NCI-H1417 treated with DMSO at 0.1 percent for 48 hours (cell line): ENCODE results near the gene TAF8.

Experiments
- DNase-seq: peaks from one replicate; lab custom pipeline; 2025; lab: John Stamatoyannopoulos, UW

The TAF8 gene

GRCh38 chr6:42099340-42100028 lies 49.2 kb downstream of the TAF8 start:
- no peak for DNase-seq

- DNase-seq = no peak
These were observed 49.9 kb downstream of the TAF8 start for GRCh38 chr6:42100029-42100901.

- DNase-seq = no peak
These were observed 50.9 kb downstream of the TAF8 start for GRCh38 chr6:42101186-42101657.

GRCh38 chr6:42103216-42103615 lies 52.9 kb downstream of the TAF8 start:
- no peak for DNase-seq

GRCh38 chr6:42103753-42104094 lies 53.4 kb downstream of the TAF8 start:
- DNase-seq = no peak

- DNase-seq = no peak
These were observed 53.9 kb downstream of the TAF8 start for GRCh38 chr6:42104095-42104803.

- no peak for DNase-seq
These were observed 54.4 kb downstream of the TAF8 start for GRCh38 chr6:42104804-42105125.

- no peak for DNase-seq
These were observed 54.9 kb downstream of the TAF8 start for GRCh38 chr6:42105156-42105648.

GRCh38 chr6:42105709-42106108 lies 55.4 kb downstream of the TAF8 start:
- DNase-seq = no peak

GRCh38 chr6:42106112-42107023 lies 56.0 kb downstream of the TAF8 start:
- no peak for DNase-seq

- no peak for DNase-seq
These were observed 57.7 kb downstream of the TAF8 start for GRCh38 chr6:42108071-42108470.

GRCh38 chr6:42110683-42111082 lies 60.4 kb downstream of the TAF8 start:
- no peak for DNase-seq

- no peak for DNase-seq
These were observed 62.0 kb downstream of the TAF8 start for GRCh38 chr6:42112351-42112750.

GRCh38 chr6:42113936-42114636 lies 63.8 kb downstream of the TAF8 start:
- no peak for DNase-seq

GRCh38 chr6:42117843-42118161 lies 67.5 kb downstream of the TAF8 start:
- no peak for DNase-seq

GRCh38 chr6:42118162-42119001 lies 68.1 kb downstream of the TAF8 start:
- DNase-seq = no peak

GRCh38 chr6:42120895-42121865 lies 70.9 kb downstream of the TAF8 start:
- no peak for DNase-seq

GRCh38 chr6:42123379-42124103 lies 73.2 kb downstream of the TAF8 start:
- no peak for DNase-seq
